ENCODE measurements around the gene NRBF2. TPM values are rescaled to one million over a fixed set of nuclear protein-coding genes. Genes with fewer than 3 reads are reported as not detected.
A peak's percentile ranks its signal among the peaks of the same experiment; 100 is the strongest.
"Not testable (repeated sequence)": the region's sequence is repeated elsewhere in the genome, so short reads cannot be mapped to it uniquely, and the experiment has no call there.

The NRBF2 gene
- 40.0 and 58.4 TPM in 2 replicates for total RNA-seq

- TF ChIP-seq CTCF (IDR thresholded peaks at IDR 0.05; ENCODE audit: insufficient read depth, low read length, severe bottlenecking), result peak; percentile 40
- DNase-seq (ENCODE audit: low read depth) (peak; percentile 95), FAIRE-seq (no peak)
- Histone ChIP-seq H3K36me3 (ENCODE audit: control insufficient read depth, insufficient read depth, low read length) (no peaks in the 10 kb centered on the region), H3K27me3 (ENCODE audit: control insufficient read depth, insufficient read depth, low read length) (no peaks in the 10 kb centered on the region), H3K4me3 (ENCODE audit: low read depth, low read length) (peak within 1 kb of the TSS; percentile 96)
Observed at GRCh38 chr10:63133056-63133820, at the start of gene NRBF2. Gene NRBF2, plus strand, starts transcription at chr10:63133328. Its CDS starts 143 bp downstream, at chr10:63133471.

- not testable (repeated sequence) for FAIRE-seq; H3K4me3 ChIP-seq (ENCODE audit: low read depth, low read length); DNase-seq (ENCODE audit: low read depth); H3K27me3 ChIP-seq (ENCODE audit: control insufficient read depth, insufficient read depth, low read length); H3K36me3 ChIP-seq (ENCODE audit: control insufficient read depth, insufficient read depth, low read length)
Observed at GRCh38 chr10:63083406-63083805, 49.7 kb upstream of the NRBF2 start.

GRCh38 chr10:63083904-63084689 is 49.0 kb upstream of the NRBF2 start:
- Histone ChIP-seq H3K36me3 (ENCODE audit: control insufficient read depth, insufficient read depth, low read length) (no peaks in the 10 kb centered on the region), H3K4me3 (ENCODE audit: low read depth, low read length) (no peak overlapping the region), H3K27me3 (ENCODE audit: control insufficient read depth, insufficient read depth, low read length) (no peaks in the 10 kb centered on the region)
- TF ChIP-seq CTCF (IDR thresholded peaks at IDR 0.05; ENCODE audit: insufficient read depth, low read length, severe bottlenecking), result peak; percentile 55
- FAIRE-seq (no peak), DNase-seq (ENCODE audit: low read depth) (peak; percentile 70)

GRCh38 chr10:63084690-63085382 is 48.3 kb upstream of the NRBF2 start:
- DNase-seq (ENCODE audit: low read depth), result no peak

DNA sequence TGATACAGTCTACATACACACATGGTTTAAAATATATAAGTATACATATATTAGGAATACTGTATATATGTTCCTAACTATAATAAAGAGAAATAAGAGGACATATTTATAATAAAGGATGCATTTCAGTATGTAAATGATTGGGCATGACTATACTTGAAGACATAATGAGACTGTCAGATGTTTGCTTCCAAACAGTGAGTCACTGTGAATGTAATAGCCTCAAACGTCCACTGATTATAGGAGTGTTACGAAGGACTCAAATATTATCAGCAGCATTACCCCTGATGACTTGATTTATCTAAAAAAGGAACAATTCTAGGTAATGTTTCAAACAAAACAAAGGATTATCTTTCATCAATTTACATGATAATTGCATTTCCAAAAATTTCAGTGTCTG is 39.9 kb upstream of the NRBF2 start:
- FAIRE-seq (no peak), DNase-seq (ENCODE audit: low read depth) (peak; percentile 87)
- no peak for TF ChIP-seq CTCF (IDR thresholded peaks at IDR 0.05; ENCODE audit: insufficient read depth, low read length, severe bottlenecking)
- Histone ChIP-seq H3K36me3 (ENCODE audit: control insufficient read depth, insufficient read depth, low read length) (no peaks in the 10 kb centered on the region), H3K4me3 (ENCODE audit: low read depth, low read length) (no peak overlapping the region), H3K27me3 (ENCODE audit: control insufficient read depth, insufficient read depth, low read length) (no peaks in the 10 kb centered on the region)

More at GRCh38 chr10:63084690-63085382, 48.3 kb upstream of the NRBF2 start:
- H3K4me3 ChIP-seq (ENCODE audit: low read depth, low read length), result no peak overlapping the region
- no peaks in the 10 kb centered on the region for H3K27me3 ChIP-seq (ENCODE audit: control insufficient read depth, insufficient read depth, low read length)
- no peak for FAIRE-seq
- TF ChIP-seq CTCF (IDR thresholded peaks at IDR 0.05; ENCODE audit: insufficient read depth, low read length, severe bottlenecking), result no peak
- H3K36me3 ChIP-seq (ENCODE audit: control insufficient read depth, insufficient read depth, low read length), result no peaks in the 10 kb centered on the region

GRCh38 chr10:63094405-63094804 is 38.7 kb upstream of the NRBF2 start:
- Histone ChIP-seq H3K36me3 (ENCODE audit: control insufficient read depth, insufficient read depth, low read length) (no peaks in the 10 kb centered on the region), H3K4me3 (ENCODE audit: low read depth, low read length) (no peak overlapping the region), H3K27me3 (ENCODE audit: control insufficient read depth, insufficient read depth, low read length) (no peaks in the 10 kb centered on the region)
- no peak for TF ChIP-seq CTCF (IDR thresholded peaks at IDR 0.05; ENCODE audit: insufficient read depth, low read length, severe bottlenecking)
- FAIRE-seq, result no peak
- peak; percentile 37 for DNase-seq (ENCODE audit: low read depth)

Data from bronchial epithelial cell (primary cell).